ENCODE measurements around the gene HDAC9.

The HDAC9 gene

GRCh38 chr7:18488049-18488448, 7.5 kb upstream of the HDAC9 start:
- ChIA-PET POLR2A (no interaction called here), CTCF (no interaction called here)
- TF ChIP-seq, protein P1, sequence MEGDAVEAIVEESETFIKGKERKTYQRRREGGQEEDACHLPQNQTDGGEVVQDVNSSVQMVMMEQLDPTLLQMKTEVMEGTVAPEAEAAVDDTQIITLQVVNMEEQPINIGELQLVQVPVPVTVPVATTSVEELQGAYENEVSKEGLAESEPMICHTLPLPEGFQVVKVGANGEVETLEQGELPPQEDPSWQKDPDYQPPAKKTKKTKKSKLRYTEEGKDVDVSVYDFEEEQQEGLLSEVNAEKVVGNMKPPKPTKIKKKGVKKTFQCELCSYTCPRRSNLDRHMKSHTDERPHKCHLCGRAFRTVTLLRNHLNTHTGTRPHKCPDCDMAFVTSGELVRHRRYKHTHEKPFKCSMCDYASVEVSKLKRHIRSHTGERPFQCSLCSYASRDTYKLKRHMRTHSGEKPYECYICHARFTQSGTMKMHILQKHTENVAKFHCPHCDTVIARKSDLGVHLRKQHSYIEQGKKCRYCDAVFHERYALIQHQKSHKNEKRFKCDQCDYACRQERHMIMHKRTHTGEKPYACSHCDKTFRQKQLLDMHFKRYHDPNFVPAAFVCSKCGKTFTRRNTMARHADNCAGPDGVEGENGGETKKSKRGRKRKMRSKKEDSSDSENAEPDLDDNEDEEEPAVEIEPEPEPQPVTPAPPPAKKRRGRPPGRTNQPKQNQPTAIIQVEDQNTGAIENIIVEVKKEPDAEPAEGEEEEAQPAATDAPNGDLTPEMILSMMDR (IDR thresholded peaks at IDR 0.05; ENCODE audit: insufficient read depth, low read length, missing control alignments) = no peak
- DNase-seq (ENCODE audit: low read depth, low spot score) = no peak
- H3K4me3 ChIP-seq (ENCODE audit: low read depth, low read length) = no peak overlapping the region

DNA sequence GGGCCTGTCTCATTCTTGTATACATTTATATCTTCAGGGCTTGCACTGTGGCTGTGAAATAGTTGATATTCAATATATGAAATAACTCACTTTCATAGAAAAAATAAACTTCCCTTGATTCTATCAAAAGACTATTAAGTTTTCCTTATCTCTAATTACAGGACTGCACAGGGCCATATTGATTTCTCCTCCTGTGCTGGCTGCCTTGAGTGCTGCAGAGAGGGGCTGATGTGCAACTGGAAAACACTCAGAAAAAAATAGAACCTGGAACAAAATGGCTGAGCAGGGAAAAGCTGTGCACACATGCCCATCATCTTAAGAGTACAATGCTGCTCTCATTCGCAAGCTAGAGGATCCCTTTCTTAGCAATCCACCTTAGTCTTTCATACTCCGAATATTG, 5.9 kb upstream of the HDAC9 start:
- ChIA-PET POLR2A (no interaction called here), CTCF (no interaction called here)
- no peak for DNase-seq (ENCODE audit: low read depth, low spot score)
- TF ChIP-seq, protein P1 (IDR thresholded peaks at IDR 0.05; ENCODE audit: insufficient read depth, low read length, missing control alignments) = no peak
- no peak overlapping the region for H3K4me3 ChIP-seq (ENCODE audit: low read depth, low read length)

DNA sequence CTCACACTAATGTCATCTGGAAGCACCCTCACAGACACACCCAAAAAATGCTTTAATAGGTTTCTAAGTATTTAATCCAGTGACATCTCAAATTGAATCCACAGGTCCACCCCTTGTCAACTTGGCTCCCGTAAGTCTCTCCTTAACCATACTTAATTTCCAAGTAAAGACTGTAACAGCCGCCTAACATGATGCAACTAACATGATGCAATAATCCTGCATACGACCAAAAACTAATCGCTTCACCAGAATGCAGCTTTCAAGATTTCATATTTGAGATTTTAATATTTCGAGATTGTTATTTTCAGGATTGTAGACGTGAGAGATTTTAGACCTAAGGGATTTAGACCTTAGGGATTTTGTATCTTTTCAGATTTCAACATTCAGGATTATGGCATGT, 3.7 kb upstream of the HDAC9 start:
- DNase-seq (ENCODE audit: low read depth, low spot score) = no peak
- ChIA-PET CTCF (no interaction called here), POLR2A (no interaction called here)
- TF ChIP-seq, protein P1 (IDR thresholded peaks at IDR 0.05; ENCODE audit: insufficient read depth, low read length, missing control alignments) = no peak
- no peak overlapping the region for H3K4me3 ChIP-seq (ENCODE audit: low read depth, low read length)

DNA sequence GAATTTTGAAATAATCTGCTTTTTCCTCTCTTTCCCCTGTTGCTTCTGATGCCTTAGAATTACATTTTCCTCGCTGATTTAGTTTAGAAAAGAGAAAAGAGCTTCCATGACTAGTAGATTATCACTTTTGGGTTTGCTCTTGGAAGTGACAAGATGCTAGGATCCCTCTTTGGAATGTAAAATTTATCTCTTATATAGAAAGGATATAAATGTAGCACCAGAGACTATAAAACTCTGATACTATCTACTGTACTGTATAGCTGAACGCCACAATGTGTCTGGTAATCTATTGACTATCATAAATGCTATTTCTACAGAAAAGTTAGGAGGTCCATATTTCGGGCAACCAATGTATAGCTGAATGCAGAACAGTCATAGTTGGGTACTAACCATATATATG, 1.1 kb upstream of the HDAC9 start:
- TF ChIP-seq, protein P1 (IDR thresholded peaks at IDR 0.05; ENCODE audit: insufficient read depth, low read length, missing control alignments) = no peak
- no peak for DNase-seq (ENCODE audit: low read depth, low spot score)
- CTCF ChIA-PET = interaction anchor here (1.6 kb wide), 1 partner anchor 138 kb away, joined by 5 read pairs; no protein-coding TSS in a partner anchor
- POLR2A ChIA-PET = no interaction called here
- H3K4me3 ChIP-seq (ENCODE audit: low read depth, low read length) = no peak overlapping the region

- TF ChIP-seq, protein P1 (IDR thresholded peaks at IDR 0.05; ENCODE audit: insufficient read depth, low read length, missing control alignments) = no peak
- no peak overlapping the region for H3K4me3 ChIP-seq (ENCODE audit: low read depth, low read length)
- DNase-seq (ENCODE audit: low read depth, low spot score) = peak; percentile 19
- ChIA-PET CTCF (interaction anchor here (1.5 to 1.6 kb wide), 3 partner anchors 11 to 142 kb away, joined by 5 to 6 read pairs (median 6); no protein-coding TSS in a partner anchor), POLR2A (interaction anchor here (1.1 to 1.5 kb wide), 2 partner anchors 11 to 14 kb away, joined by 3 to 7 read pairs; no protein-coding TSS in a partner anchor)
Observed at GRCh38 chr7:18494821-18495408, 634 bp upstream of the HDAC9 start.

DNA sequence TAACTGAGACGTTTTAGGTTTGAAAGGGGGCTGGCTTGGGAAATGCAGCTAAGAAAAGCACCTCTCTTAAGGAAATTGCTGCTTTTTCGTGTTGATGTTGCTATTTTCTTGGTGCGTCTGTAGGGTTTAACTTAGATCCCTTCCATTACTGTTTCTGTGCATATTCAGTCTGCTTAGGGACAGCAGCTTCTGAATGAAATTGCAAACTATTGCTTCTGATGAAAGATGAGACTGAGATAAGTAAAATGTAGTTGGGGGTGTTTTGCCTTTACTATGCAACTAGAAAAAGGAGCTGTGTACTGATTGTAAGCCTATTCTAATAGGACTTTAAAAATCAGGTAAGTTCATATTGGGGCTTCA, 772 bp downstream of the HDAC9 start:
- H3K4me3 ChIP-seq (ENCODE audit: low read depth, low read length) = peak overlapping the region; percentile 44
- ChIA-PET CTCF (interaction anchor here (0.7 to 1.5 kb wide), 7 partner anchors 10 to 143 kb away, joined by 3 to 6 read pairs (median 3); no protein-coding TSS in a partner anchor), POLR2A (interaction anchor here (0.5 to 1.5 kb wide), 3 partner anchors 12 to 34 kb away, joined by 3 to 7 read pairs (median 3); no protein-coding TSS in a partner anchor)
- TF ChIP-seq, protein P1 (IDR thresholded peaks at IDR 0.05; ENCODE audit: insufficient read depth, low read length, missing control alignments) = no peak
- no peak for DNase-seq (ENCODE audit: low read depth, low spot score)

Data from AG04449 (cell line).